22Rv1 (cell line): ENCODE data around the gene PRKCG.
"Not testable (repeated sequence)": the region's sequence is repeated elsewhere in the genome, so short reads cannot be mapped to it uniquely, and the experiment has no call there.

Source experiments
- ZFX ChIP-seq: fragments of 450-650 bp; IDR thresholded peaks from 2 replicates; pipeline ENCODE4 v1.6.1; 2017; ENCODE audit warnings: antibody characterized with exemption, borderline replicate concordance
- TF ChIP-seq, protein P1 (sequence below): fragments of 450-650 bp; IDR thresholded peaks from 2 replicates; pipeline ENCODE4 v1.5.1; 2017; ENCODE audit warnings: mild to moderate bottlenecking

DNA sequence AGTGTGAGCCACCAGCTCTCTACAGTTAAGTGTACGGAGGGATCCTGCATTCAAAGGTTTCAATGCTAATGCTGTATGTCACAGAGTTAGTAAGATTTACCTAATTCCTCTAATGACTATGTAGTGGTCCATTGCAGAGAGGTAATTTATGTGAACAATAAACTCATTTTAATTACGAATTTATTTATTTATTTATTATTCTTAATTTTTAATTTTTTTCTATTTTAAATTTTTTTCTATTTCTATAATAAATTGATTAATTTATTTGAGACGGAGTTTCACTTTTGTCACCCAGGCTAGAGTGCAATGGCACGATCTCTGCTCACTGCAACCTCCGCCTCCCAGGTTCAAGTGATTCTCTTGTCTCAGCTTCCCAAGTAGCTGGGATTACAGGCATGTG lies 66.6 kb downstream of the PRKCG start:
- not testable (repeated sequence) for TF ChIP-seq ZFX
- TF ChIP-seq, protein P1, sequence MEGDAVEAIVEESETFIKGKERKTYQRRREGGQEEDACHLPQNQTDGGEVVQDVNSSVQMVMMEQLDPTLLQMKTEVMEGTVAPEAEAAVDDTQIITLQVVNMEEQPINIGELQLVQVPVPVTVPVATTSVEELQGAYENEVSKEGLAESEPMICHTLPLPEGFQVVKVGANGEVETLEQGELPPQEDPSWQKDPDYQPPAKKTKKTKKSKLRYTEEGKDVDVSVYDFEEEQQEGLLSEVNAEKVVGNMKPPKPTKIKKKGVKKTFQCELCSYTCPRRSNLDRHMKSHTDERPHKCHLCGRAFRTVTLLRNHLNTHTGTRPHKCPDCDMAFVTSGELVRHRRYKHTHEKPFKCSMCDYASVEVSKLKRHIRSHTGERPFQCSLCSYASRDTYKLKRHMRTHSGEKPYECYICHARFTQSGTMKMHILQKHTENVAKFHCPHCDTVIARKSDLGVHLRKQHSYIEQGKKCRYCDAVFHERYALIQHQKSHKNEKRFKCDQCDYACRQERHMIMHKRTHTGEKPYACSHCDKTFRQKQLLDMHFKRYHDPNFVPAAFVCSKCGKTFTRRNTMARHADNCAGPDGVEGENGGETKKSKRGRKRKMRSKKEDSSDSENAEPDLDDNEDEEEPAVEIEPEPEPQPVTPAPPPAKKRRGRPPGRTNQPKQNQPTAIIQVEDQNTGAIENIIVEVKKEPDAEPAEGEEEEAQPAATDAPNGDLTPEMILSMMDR, result not testable (repeated sequence)
